PC-3 (cell line): ENCODE results near the gene OR5H15. TPM values are rescaled to one million over a fixed set of nuclear protein-coding genes. Genes with fewer than 3 reads are reported as not detected.

Experiments
- ATAC-seq: fragments of 200-7000 bp; cut with Tn5 transposase; 2 replicates; pipeline ENCODE4 v1.9.1; 2020; ENCODE audit warnings: mild to moderate bottlenecking, moderate library complexity
- BruUV-seq: library from RNA; stranded (reverse); fragments of 400-500 nt; replicated peaks from 2 replicates; lab custom pipeline; 2021; lab: Mats Ljungman, UMichigan
- CTCF ChIA-PET: fragments of 300-600 bp; sonication (Branson Sonifier 250); formaldehyde crosslinking; loops from one replicate; lab custom pipeline; 2022; ENCODE audit warnings: antibody characterized with exemption; lab: Charles Lee
- POLR2A ChIA-PET: fragments of 300-600 bp; sonication (Branson Sonifier 250); formaldehyde crosslinking; loops from one replicate; lab custom pipeline; 2022; ENCODE audit warnings: antibody characterized with exemption; ENCODE audit not compliant: unreplicated experiment; lab: Charles Lee
- DNase-seq: peaks from one replicate; pipeline ENCODE4 v3.0.0-alpha.2; 2015
- H2AFZ ChIP-seq: fragments of 300-600 bp; sonication (generic); 2 replicates; pipeline ENCODE4 v1.6.0; 2016; ENCODE audit warnings: antibody characterized with exemption, low read length
- H3F3A ChIP-seq: fragments of 300-600 bp; sonication (generic); one replicate; pipeline ENCODE4 v1.6.0; 2017; ENCODE audit warnings: antibody characterized with exemption, low read length, control low read depth, mild to moderate bottlenecking; ENCODE audit not compliant: unreplicated experiment
- H3K27ac ChIP-seq: fragments of 300-600 bp; sonication (generic); 2 replicates; pipeline ENCODE4 v1.5.1; 2016; ENCODE audit warnings: mild to moderate bottlenecking, low read length
- H3K27me3 ChIP-seq: fragments of 300-600 bp; sonication (generic); 2 replicates; pipeline ENCODE4 v1.6.1; 2016; ENCODE audit warnings: low read length, mixed read lengths
- H3K36me3 ChIP-seq: fragments of 300-600 bp; sonication (generic); 2 replicates; pipeline ENCODE4 v1.6.1; 2016; ENCODE audit warnings: low read depth, mixed run types, low read length, mixed read lengths
- H3K4me1 ChIP-seq: fragments of 300-600 bp; sonication (generic); 2 replicates; pipeline ENCODE4 v1.5.1; 2016; ENCODE audit warnings: low read length; ENCODE audit not compliant: insufficient read depth
- H3K4me2 ChIP-seq: fragments of 300-600 bp; sonication (generic); 2 replicates; pipeline ENCODE4 v1.6.0; 2016; ENCODE audit warnings: low read length
- H3K4me3 ChIP-seq: fragments of 300-600 bp; sonication (generic); 2 replicates; pipeline ENCODE4 v1.5.1; 2016; ENCODE audit warnings: mild to moderate bottlenecking, low read length, mixed read lengths
- H3K79me2 ChIP-seq: fragments of 300-600 bp; sonication (generic); 2 replicates; pipeline ENCODE4 v1.6.1; 2017; ENCODE audit warnings: low read length, mixed read lengths
- H3K9ac ChIP-seq: fragments of 300-600 bp; sonication (generic); 2 replicates; pipeline ENCODE4 v1.6.0; 2016; ENCODE audit warnings: mild to moderate bottlenecking, low read length
- H3K9me2 ChIP-seq: fragments of 300-600 bp; sonication (generic); replicated peaks from 2 replicates; pipeline ENCODE4 v1.6.1; 2016; ENCODE audit warnings: mixed run types, low read length, mixed read lengths
- H3K9me3 ChIP-seq: fragments of 300-600 bp; sonication (generic); 2 replicates; pipeline ENCODE4 v1.6.1; 2016; ENCODE audit warnings: low read length, mixed read lengths
- H4K20me1 ChIP-seq: fragments of 300-600 bp; sonication (generic); 2 replicates; pipeline ENCODE4 v1.6.1; 2016; ENCODE audit warnings: low read length, mixed read lengths
- CTCF ChIP-seq: fragments of 300-600 bp; sonication (generic); conservative IDR thresholded peaks from 2 replicates; pipeline ENCODE4 v1.5.1; 2017; ENCODE audit warnings: antibody characterized with exemption, low read depth, mild to moderate bottlenecking, low read length
- EZH2 ChIP-seq: fragments of 300-600 bp; sonication (generic); IDR thresholded peaks from one replicate; pipeline ENCODE4 v1.6.1; 2017; ENCODE audit warnings: antibody characterized with exemption, mild to moderate bottlenecking, low read length; ENCODE audit not compliant: unreplicated experiment
- EZH2phosphoT487 ChIP-seq: fragments of 300-600 bp; sonication (generic); IDR thresholded peaks from 2 replicates; pipeline ENCODE4 v1.6.1; 2018; ENCODE audit warnings: mild to moderate bottlenecking, antibody characterized with exemption, low read length, borderline replicate concordance
- intact Hi-C: fragments of 100-400 bp; cut with micrococcal nuclease; formaldehyde crosslinking; loops from 2 replicates; pipeline ENCODE4 v1.9.0; 2023
- total RNA-seq: library from RNA; depleted of rRNA; stranded (reverse); fragments of >200 nt; gene quantifications from 2 replicates; pipeline ENCODE4 v1.2.3, GENCODE V29; 2014

Gene OR5H15
- total RNA-seq, 1 experiment from 2014 or later, result not detected

- H3K4me2 ChIP-seq, result no peak overlapping the region
- POLR2A ChIA-PET, result no interaction called here
- H3K27me3 ChIP-seq, result peaks cover 8% of the 10 kb centered on the region; the same call in 1 of the 2 replicates
- no peak overlapping the region for H2AFZ ChIP-seq
- H3K9ac ChIP-seq, result no peak overlapping the region
- intact Hi-C loops, result no loop called here
- H3K4me3 ChIP-seq, result no peak overlapping the region
- H3K9me2 ChIP-seq, result no peaks in the 10 kb centered on the region
- no peaks in the 10 kb centered on the region for H3K79me2 ChIP-seq
- no peaks in the 10 kb centered on the region for H3K9me3 ChIP-seq
- no peaks in the 10 kb centered on the region for H4K20me1 ChIP-seq
- H3F3A ChIP-seq, result no peaks in the 10 kb centered on the region
- H3K36me3 ChIP-seq, result no peaks in the 10 kb centered on the region
- no TSS peak for BruUV-seq
- no peak for DNase-seq
- CTCF ChIA-PET, result no interaction called here
- H3K4me1 ChIP-seq, result no peaks in the 10 kb centered on the region
- TF ChIP-seq EZH2phosphoT487 (no peak), EZH2 (no peak), CTCF (no peak)
- H3K27ac ChIP-seq, result no peak overlapping the region
- ATAC-seq, result no peak
Observed at GRCh38 chr3:98151241-98151640, 15.3 kb upstream of the OR5H15 start.

- Histone ChIP-seq H3K27ac (no peak overlapping the region), H4K20me1 (no peaks in the 10 kb centered on the region), H3K36me3 (no peaks in the 10 kb centered on the region), H3K4me1 (no peaks in the 10 kb centered on the region), H2AFZ (no peak overlapping the region), H3K79me2 (no peaks in the 10 kb centered on the region), H3F3A (no peaks in the 10 kb centered on the region), H3K4me3 (no peak overlapping the region), H3K9me2 (no peaks in the 10 kb centered on the region), H3K4me2 (no peak overlapping the region), H3K27me3 (peaks cover 25% of the 10 kb centered on the region; the same call in 1 of the 2 replicates), H3K9ac (no peak overlapping the region), H3K9me3 (no peaks in the 10 kb centered on the region)
- CTCF ChIA-PET, result no interaction called here
- no TSS peak for BruUV-seq
- intact Hi-C loops, result no loop called here
- POLR2A ChIA-PET, result no interaction called here
- DNase-seq, result no peak
- no peak for ATAC-seq
- TF ChIP-seq CTCF (no peak), EZH2phosphoT487 (no peak), EZH2 (no peak)
Observed at GRCh38 chr3:98171071-98171470, 4.6 kb downstream of the OR5H15 start.

- TF ChIP-seq EZH2phosphoT487, result no peak
- TF ChIP-seq CTCF, result no peak
- no peak for TF ChIP-seq EZH2
- DNase-seq (peak; percentile 4), ATAC-seq (no peak)
- BruUV-seq, result no TSS peak
- Histone ChIP-seq H3K4me1 (no peaks in the 10 kb centered on the region), H3K4me3 (no peak overlapping the region), H3K27ac (no peak overlapping the region), H3K9me2 (no peaks in the 10 kb centered on the region), H3K36me3 (no peaks in the 10 kb centered on the region), H3K9me3 (no peaks in the 10 kb centered on the region), H3K79me2 (no peaks in the 10 kb centered on the region), H4K20me1 (no peaks in the 10 kb centered on the region), H3K9ac (no peak overlapping the region), H3F3A (no peaks in the 10 kb centered on the region), H3K4me2 (no peak overlapping the region), H3K27me3 (peaks cover 13% of the 10 kb centered on the region; the same call in 1 of the 2 replicates), H2AFZ (peak overlapping the region; percentile 49; the same call in 1 of the 2 replicates)
- intact Hi-C loops, result no loop called here
- CTCF ChIA-PET, result no interaction called here
- POLR2A ChIA-PET, result no interaction called here
Observed at GRCh38 chr3:98172621-98173020, 6.1 kb downstream of the OR5H15 start.
